D721Med (cell line): ENCODE measurements around the gene PLA2G4A.

ENCODE experiments used
- DNase-seq: peaks from one replicate; pipeline ENCODE4 v3.0.0; 2011; ENCODE audit warnings: low spot score; ENCODE audit not compliant: insufficient read length
- FAIRE-seq: peaks from 2 replicates; lab custom pipeline; 2011; peaks lifted over from hg19 to GRCh38; lab: Jason Lieb, UNC
- TF ChIP-seq, protein P1 (sequence below): IDR thresholded peaks from 2 replicates; pipeline ENCODE4 v1.5.1; 2012; ENCODE audit warnings: mild to moderate bottlenecking, control low read depth; ENCODE audit not compliant: insufficient read depth; ENCODE audit errors: missing control alignments

PLA2G4A gene

GRCh38 chr1:186828611-186829454 is at the start of gene PLA2G4A:
TSS of gene PLA2G4A (plus strand) at chr1:186828949. CDS start at chr1:186854355, 25,406 bp downstream.
- DNase-seq: no peak
- peak; percentile 76 for FAIRE-seq
- TF ChIP-seq, protein P1, sequence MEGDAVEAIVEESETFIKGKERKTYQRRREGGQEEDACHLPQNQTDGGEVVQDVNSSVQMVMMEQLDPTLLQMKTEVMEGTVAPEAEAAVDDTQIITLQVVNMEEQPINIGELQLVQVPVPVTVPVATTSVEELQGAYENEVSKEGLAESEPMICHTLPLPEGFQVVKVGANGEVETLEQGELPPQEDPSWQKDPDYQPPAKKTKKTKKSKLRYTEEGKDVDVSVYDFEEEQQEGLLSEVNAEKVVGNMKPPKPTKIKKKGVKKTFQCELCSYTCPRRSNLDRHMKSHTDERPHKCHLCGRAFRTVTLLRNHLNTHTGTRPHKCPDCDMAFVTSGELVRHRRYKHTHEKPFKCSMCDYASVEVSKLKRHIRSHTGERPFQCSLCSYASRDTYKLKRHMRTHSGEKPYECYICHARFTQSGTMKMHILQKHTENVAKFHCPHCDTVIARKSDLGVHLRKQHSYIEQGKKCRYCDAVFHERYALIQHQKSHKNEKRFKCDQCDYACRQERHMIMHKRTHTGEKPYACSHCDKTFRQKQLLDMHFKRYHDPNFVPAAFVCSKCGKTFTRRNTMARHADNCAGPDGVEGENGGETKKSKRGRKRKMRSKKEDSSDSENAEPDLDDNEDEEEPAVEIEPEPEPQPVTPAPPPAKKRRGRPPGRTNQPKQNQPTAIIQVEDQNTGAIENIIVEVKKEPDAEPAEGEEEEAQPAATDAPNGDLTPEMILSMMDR: no peak

GRCh38 chr1:186780076-186780475 is 48.7 kb upstream of the PLA2G4A start:
- DNase-seq (no peak), FAIRE-seq (no peak)
- TF ChIP-seq, protein P1: no peak

- DNase-seq (no peak), FAIRE-seq (peak; percentile 11)
- TF ChIP-seq, protein P1: no peak
Observed at GRCh38 chr1:186781730-186782129, 47.0 kb upstream of the PLA2G4A start.

DNA sequence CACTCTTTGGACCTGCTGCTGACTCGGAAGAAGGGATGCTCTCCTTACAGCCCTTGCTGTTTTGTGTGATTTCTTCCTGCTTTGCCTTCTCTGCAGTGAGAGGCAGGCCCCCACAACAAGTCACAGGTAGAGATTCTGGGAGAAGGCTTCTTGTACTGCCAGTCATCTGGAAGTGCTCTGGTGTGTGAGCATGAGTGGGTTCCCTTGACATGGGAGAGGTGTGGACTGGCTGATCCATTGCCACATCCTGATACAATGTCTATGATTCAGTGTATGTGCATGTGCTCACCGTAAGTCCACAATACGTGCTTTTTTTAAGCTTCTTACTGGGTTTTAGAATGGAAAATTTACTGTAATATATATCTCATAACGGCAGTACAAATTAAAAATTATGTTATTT is 46.0 kb upstream of the PLA2G4A start:
- TF ChIP-seq, protein P1: no peak
- FAIRE-seq: no peak

GRCh38 chr1:186783193-186783592 is 45.6 kb upstream of the PLA2G4A start:
- no peak for DNase-seq
- FAIRE-seq: no peak
- TF ChIP-seq, protein P1: no peak

More for the DNA sequence above, 46.0 kb upstream of the PLA2G4A start:
- no peak for DNase-seq

DNA sequence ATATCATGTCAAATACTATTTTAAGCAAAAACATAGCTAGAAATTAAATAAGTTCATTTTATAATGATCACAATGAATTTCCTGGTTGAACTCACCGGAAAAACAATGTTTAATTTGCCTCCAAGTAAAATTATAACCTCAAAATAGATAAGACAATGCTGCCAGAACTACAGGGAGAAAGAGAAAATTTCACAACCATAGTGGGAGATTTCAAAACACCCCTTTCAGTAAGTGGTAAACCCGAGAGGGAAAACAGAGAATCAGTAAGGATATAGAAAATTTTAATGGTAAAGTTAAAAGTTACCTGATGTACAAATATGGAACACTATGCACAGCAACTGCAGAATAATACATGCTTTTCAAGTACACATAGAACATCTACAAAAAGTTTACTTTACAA is 43.2 kb upstream of the PLA2G4A start:
- DNase-seq: no peak
- peak; percentile 67 for FAIRE-seq

GRCh38 chr1:186790101-186790500 is 38.6 kb upstream of the PLA2G4A start:
- FAIRE-seq (no peak), DNase-seq (no peak)
- TF ChIP-seq, protein P1: no peak

More for the DNA sequence above, 43.2 kb upstream of the PLA2G4A start:
- TF ChIP-seq, protein P1: no peak
